Fibroblast of skin of abdomen (primary cell): Measurements from ENCODE around the gene DHX38.

Experiments used
- DNase-seq: peaks from one replicate; pipeline ENCODE4 v3.0.0-alpha.2; 2013

Gene DHX38

DNA sequence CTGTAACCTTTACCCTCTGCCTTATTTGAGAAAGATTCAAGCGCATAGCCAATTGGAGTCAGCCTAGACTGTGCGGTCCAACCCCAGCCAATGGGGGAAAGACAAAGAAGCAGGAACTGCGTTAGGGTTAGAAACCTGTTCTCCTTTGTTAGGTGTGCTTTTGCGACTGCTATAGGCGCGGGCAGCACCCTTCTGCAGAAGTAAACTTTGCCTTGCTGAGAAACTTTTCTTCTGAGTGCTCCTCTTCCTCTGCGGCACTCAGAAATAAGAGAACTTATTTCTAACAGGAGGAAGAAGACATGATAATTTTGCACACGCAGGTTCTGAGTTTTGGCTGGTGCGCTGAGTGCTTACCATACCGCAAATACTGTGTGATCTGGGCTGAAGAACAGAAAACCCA, 9.2 kb upstream of the DHX38 start:
- no peak for DNase-seq

DNA sequence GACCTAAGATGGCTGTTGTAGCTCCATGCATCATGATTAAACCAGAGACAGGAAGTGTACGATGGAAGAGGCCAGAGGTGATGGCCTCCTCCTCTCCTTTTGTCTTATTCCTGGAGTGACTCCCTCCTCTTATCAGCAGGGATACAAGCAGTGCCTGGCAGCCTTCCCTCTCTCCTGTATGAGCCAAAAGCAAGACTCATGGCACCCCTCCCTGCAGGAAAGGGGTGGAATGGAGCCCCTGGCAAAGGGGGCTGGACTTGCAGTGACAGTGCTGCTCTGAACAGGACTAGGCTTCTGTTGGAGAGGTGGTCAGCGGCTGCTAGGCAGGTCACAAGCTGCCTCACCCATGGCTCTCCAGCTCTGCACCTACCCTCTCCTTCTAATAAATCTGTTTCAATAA, 8.6 kb upstream of the DHX38 start:
- no peak for DNase-seq

DNA sequence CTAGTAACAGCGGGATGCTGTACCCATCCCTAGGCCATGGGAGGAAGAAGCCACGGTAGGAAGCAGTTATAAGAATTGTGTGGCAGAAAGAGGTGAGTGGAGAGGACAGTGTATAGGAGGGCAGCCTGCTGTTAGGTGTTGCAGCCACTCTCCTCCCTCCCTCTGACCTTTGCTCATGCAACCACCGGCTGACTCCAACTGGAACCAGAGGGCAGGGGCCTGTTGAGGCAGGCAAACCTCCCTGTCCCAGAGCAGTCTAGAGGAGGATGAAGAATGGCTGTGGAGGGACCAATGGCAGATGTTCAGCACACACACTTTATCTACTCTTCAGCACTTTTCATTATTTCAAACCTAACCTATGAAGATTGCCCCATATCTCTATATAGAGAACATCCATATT, 2.4 kb upstream of the DHX38 start:
- DNase-seq: no peak

DNA sequence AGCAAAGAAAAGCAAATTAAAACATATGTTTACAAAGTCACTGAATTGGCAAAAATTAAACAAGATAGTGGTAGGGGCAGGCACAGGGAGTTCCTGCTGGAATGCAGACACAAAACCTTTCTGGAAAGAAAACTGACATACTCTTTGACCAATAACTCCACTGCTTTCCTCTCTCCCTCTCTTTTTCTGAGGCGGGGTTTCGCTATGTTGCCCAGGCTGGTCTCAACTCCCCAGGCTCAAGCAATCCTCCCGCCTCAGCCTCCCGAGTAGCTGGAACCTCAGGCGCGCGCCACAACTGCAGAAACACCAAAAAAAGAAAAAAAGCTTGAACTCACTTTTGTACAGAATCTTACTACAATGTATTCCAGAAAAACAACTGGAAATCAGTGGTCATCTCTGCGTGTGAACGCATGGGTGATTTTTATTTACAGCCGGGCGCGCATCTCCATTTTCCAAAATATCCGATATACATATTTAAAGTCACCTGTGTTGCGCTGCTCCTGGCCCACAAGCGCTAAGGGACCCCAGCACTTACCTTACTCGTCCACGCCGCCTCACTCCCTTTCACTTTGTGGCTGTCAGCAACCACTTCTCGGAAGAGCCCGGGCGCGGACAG, 707 bp upstream of the DHX38 start:
- DNase-seq: peak; percentile 53

DNA sequence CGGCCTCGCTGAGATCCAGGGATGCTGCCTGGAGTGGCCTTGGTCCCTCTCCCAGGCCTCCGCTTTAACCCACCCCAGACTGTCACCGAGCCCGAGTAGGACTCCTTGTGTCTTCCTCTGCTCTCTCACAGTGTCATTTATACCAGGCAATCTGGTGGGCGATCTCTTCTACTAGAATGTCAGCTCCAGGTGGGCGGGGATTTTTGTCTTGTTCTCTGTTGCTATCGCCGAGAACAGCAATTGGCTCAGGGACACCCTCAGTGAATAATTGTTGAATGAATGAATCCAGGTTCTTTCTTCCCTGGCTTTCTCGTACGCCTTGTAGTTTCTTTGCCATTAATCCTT, 591 bp downstream of the DHX38 start:
- no peak for DNase-seq

DNA sequence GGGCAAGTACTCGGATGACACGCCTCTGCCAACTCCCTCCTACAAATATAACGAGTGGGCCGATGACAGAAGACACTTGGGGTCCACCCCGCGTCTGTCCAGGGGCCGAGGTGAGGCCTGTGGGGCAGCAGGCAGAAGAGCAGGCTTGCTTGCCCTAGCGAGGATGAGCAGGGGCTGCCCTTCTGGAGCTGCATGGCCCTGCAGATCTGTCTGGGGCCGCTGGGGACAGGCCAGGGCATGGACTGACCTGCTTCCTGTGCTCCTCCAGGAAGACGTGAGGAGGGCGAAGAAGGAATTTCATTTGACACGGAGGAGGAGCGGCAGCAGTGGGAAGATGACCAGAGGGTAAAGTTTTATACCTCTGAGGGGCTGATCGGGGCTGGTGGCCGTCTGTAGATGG, 5.3 kb downstream of the DHX38 start:
- no peak for DNase-seq

DNA sequence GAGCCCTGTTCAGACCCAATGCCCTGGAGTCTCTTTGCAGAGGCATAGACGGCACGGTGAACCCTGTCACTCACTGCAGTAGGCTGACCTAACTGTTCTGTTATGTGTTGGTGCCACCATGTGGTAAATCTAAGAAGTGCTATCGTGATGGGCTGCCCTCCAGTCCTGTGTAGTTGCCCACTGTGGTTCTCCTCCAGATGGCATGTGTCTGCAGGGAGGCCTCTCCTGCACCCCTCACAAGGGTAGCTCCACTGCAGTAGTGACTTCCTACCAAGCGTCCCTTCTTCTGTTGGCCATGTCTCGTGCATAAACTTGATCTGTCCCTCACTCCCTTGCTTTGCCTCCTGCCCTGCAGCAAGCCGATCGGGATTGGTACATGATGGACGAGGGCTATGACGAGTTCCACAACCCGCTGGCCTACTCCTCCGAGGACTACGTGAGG, 5.8 kb downstream of the DHX38 start:
- peak; percentile 37 for DNase-seq

DNA sequence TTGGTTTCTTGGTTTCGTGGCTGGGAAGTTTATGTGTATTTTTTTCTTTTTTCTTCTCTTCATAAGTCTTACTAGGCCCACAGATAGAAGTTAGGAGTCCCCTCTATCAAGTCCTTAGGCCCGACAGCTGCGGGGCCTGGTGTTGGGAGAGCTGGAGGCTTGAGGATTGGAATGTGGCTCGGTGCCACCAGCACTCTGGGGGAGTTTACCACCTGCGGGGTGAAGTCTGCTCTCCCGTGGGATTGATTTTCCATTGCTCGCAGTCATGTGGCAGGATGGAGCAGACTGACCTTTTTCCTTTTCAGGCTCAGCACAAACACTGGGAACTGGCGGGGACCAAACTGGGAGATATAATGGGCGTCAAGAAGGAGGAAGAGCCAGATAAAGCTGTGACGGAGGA, 7.5 kb downstream of the DHX38 start:
- no peak for DNase-seq

DNA sequence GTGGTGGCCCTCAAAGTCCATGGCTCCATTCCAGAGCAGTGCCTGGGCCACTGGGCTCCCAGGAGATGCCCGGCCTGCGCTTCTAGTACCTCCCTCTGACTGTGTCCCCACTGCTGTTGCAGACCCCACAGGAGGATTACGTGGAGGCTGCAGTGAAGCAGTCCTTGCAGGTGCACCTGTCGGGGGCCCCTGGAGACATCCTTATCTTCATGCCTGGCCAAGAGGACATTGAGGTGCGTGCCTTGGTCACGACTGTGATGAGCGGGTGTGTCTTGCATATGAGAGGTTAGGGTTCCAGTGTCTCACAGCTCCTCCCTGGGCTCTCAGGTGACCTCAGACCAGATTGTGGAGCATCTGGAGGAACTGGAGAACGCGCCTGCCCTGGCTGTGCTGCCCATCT, 11.3 kb downstream of the DHX38 start:
- DNase-seq: no peak

DNA sequence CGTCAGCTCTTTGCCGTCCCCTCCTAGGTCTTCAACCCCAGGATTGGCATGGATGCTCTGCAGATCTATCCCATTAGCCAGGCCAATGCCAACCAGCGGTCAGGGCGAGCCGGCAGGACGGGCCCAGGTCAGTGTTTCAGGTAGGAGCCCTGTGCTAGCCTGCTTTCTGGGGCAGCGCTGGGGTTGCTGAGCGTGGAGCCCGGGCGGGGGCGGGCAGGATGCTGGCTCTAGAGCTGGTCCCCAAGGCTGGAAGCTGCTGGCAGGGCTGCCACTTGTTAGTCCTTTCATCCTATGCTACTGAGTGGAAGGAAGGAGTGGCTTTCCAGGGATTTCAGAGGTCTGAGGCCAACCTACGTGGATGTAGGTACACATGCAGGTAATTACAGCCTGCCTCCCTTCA, 12.3 kb downstream of the DHX38 start:
- DNase-seq: no peak

DNA sequence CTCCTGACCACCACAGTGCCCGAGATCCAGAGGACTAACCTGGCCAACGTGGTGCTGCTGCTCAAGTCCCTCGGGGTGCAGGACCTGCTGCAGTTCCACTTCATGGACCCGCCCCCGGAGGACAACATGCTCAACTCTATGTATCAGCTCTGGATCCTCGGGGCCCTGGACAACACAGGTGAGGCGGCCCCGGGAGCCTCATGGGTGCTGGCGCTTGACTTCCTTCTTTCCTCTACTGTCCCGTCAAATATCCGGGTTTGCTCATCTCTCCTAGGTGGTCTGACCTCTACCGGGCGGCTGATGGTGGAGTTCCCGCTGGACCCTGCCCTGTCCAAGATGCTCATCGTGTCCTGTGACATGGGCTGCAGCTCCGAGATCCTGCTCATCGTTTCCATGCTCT, 13.7 kb downstream of the DHX38 start:
- no peak for DNase-seq

DNA sequence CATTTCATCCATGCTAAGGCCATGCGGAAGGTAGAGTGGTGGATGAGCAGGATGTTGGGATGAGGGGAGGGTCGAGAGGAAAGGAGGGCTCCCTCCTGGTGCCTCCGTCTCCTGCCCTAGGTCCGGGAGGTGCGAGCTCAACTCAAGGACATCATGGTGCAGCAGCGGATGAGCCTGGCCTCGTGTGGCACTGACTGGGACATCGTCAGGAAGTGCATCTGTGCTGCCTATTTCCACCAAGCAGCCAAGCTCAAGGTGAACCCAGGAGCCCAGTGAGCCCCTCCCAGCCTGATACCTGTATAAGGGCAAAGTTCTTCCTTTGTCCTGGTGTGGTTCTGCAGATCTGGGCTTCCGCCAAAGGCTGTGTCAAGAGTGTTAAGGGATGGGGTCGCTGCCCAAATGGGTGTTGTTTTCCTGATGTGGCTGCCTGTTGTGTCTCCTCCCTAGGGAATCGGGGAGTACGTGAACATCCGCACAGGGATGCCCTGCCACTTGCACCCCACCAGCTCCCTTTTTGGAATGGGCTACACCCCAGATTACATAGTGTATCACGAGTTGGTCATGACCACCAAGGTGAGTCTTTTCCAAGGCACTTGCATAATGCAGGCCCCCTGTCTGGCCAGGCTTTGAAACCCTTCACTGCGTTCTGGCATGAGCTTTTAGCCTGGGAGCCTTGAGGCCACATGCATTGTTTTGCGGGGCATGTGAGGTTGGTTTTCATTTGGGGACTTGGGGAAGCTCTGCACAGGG, 14.9 kb downstream of the DHX38 start:
- no peak for DNase-seq

DNA sequence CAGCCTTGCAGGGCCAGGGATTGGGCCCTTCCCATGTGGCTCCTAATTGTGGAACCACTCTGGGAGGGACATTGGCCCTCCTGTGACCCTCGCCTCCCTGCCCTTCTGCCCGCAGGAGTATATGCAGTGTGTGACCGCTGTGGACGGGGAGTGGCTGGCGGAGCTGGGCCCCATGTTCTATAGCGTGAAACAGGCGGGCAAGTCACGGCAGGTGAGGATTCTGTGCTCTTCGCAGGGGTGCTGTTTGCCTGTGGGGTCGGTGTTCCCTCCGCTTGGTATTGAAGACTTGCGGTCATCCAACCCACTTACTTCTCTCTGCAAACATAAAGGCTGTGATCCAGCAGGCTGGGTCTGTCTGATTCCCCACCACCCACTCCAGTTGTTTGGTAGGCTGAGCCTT, 15.7 kb downstream of the DHX38 start:
- no peak for DNase-seq

DNA sequence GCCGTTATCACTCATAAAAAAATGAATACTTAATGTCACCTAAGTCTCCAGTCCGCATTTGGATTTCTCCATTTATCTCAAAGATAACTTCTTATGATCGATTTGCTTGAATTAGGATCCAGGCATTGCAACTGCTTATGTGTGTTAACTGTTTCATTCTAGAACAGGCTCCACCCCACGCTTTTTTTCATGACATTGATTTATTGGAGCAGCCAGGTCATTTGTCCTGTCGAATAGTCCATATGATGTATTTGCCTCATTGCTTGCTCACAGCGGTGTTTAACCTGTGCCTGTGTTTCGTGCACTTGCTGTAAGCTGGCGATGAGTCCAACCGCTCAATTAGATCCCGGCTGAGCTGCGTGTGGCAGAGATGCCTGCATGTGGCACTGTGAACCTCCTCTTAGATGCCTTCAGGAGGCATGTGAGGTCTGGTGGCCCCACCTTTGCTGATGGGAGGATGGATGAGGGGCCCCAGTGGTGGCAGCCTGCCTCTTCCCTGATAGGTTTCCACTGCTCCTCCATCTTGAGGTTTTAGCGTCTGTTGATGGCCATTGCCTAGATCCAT, 16.4 kb downstream of the DHX38 start:
- no peak for DNase-seq

DNA sequence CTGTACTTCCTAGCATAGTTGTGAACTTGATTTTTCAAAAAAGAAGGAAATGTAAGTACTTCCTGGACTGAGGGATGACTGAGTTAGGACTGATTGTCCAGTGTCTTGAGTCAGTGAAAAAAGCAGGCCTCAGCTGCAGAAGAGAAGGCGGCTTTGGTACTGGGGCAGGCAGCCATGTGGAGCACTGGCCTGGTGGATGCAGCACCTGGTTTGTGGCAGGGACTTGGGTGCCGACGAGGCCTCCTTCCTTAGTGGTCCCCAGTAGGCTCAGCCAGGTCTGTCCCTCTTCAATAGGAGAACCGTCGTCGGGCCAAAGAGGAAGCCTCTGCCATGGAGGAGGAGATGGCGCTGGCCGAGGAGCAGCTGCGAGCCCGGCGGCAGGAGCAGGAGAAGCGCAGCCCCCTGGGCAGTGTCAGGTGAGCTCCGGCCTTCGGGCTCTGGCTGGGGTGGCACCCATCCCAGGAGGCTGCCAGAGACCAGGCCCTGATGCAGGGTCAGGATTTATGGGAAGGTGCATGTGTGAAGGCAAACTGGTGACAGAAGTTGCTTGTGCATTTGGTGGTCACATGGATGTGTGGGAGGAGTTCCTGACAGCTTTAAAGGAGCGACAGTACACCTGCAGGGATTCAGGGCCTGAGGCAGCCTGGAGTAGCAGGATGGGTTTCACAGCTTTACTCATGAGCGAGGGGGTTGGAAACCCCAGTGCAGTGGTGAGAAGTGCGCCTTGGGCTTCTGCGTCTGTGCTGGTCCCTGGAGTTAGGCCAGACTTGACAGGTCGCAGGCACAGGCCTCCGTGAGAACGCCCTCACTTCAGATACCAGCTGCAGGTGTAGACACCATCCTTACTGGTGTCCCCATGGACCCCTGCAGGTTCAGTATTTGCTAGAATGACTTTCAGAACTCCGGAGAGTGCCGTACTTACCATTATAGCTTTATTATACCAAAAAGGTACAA, 17.3 kb downstream of the DHX38 start:
- DNase-seq: no peak

DNA sequence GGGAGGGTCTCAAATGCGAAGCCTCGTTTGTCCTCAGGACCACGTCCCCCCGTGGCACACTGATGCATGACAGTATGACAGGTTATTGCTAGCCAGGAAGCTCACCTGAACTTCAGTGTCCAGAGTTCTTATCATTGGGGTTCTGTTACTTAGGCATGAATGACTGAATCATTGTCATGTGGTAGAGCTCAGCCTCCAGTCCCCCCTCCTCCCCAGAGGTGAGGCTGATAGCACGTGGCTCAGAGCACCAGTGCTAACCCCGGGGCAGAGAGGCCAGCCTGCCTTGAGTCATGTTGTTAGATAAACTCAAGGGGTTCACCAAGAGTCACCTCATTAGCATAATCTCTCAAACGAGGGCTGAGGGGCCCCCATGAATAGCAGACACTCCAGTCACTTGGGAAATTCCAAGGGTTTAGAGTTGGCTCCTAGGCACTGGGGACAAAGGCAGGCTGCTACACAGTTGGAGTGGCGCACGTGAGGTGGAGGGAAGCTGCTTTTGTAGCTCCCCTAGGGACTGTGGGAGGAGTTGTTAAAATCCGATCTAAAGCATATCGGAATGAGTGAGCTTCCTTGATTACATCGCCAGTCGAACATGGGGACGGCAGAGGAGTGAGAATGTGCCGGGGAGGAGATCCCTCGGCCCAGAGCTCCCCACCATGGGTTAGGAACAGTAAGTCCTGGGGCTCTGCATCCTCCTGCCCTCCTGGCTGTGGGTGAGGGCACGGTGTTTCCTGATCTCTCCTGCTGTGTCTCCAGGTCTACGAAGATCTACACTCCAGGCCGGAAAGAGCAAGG, 18.2 kb downstream of the DHX38 start:
- no peak for DNase-seq

DNA sequence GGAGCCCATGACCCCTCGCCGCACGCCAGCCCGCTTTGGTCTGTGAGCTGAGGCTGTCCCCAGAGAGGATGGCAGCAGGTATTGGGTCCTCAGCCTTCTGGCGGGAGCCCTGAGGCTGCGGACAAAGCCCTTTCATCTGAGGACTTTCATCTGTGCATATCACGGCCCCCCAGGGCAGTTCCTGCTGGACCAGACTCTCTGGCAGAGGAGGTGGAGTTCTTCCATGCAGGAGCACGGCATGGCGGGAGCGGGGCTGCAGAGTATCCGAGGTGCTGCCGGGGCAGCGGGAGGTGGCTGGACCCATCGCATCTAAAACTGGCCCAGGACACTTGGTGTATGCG, 18.8 kb downstream of the DHX38 start:
- no peak for DNase-seq

DNA sequence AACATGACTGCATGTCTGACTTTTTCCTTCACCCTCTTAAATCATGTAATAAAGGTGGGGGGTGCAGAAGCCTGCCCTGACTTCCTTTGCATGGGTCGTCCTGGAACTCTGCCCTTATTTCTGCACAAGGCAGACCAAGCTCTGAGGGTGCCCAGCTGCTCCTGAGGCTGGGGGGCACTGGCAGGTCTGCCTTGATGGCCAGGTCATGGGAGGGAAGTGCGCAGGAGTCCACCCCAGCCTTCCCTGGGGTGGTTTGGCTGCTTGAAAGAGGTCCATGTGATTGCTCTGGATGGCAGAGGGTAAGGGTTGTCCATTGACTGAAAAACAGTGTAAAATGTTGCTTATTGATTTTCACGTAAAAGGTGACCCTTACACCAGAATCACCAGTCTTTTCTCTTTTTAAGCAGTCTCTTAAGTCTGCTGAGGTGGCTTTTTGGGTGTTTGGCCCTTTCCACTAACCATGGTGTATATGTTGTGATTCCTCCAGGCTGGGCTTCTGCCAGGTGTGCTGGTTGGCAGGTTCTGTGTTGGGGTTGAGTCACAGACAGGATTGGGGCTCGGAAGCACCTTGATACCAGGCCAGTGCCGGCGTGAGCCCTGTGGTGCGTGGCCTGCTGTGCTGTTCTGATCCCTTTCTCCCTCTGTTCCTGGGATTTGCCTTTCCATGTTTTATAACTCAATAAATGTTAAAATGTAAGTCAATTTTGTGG, 19.4 kb downstream of the DHX38 start:
- no peak for DNase-seq

DNA sequence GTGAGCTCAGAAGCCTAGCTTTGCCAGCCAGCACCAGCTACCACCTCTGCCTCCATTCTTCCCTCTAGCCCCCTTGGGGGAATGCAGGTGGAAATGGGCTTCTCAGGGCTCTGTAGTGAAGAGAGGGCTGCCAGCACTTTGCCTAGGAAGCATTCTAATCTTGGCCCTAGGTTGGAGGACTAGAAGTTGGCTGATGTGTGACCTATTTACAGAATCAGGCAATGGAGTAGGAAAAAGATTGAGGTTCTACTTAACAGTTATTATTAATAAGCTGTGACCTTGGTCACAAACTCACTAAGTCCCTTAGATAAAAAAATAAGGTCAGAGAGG, 19.9 kb downstream of the DHX38 start:
- DNase-seq: no peak

DNA sequence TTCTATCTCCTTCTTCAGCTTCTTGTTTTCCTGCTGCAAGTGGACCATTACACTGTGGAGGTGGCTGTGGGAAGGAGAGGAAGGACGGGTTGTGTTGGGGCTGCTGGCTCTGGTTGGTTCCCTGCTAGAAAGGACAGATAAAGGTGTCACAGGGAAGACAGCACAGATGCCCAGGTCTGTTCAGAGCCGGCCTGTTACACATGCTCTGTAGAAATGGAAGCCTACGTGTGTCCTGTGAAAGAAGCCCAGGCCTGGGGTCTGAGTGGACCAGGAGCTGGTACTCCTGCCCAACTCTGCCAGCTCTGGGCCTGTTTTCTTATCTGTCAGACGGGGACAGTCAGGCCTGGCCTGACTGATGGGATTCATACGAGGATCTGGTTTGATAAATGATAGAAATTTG, 26.4 kb downstream of the DHX38 start:
- no peak for DNase-seq

DNA sequence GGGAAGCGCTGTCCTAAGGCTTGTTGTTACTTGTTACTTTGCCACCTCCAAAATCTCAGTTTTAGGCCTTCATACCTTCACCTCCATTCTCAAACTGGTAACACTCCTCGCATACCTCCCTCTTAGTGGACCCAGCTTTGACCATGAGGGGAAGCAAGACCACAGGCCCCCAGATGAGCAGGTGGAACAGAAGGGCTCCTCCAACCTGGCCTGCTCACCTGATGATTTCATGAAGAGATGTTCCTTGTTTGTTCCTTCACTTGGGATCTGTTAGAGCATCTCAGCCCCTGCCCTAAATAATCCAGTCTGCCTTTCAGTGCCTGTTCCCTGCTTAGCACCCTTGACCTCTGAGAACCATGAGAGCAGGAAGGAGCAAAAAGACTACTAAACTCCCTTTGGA, 28.7 kb downstream of the DHX38 start:
- DNase-seq: no peak

DNA sequence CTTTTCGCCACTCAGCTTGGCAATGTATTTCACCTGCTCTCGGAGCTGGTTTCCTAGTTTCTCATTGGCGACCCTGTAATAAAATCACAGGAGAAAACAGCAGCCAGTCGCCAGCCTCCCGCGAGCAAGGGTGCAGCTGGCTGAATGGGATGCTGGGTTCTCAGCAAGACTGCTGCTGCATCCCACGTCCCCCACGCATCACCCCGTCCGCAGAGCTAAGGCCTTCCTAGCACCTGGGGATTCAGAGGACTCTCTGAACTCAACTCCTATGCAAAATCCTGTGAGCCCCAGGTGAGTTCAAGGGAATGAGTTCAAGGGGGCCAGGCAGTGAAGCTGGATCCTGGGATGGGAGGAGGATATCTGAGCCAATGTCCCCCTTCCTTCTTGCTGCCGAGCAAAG, 29.3 kb downstream of the DHX38 start:
- no peak for DNase-seq
